Measurements from ENCODE around the gene DNAJB14.

Gene DNAJB14

DNA sequence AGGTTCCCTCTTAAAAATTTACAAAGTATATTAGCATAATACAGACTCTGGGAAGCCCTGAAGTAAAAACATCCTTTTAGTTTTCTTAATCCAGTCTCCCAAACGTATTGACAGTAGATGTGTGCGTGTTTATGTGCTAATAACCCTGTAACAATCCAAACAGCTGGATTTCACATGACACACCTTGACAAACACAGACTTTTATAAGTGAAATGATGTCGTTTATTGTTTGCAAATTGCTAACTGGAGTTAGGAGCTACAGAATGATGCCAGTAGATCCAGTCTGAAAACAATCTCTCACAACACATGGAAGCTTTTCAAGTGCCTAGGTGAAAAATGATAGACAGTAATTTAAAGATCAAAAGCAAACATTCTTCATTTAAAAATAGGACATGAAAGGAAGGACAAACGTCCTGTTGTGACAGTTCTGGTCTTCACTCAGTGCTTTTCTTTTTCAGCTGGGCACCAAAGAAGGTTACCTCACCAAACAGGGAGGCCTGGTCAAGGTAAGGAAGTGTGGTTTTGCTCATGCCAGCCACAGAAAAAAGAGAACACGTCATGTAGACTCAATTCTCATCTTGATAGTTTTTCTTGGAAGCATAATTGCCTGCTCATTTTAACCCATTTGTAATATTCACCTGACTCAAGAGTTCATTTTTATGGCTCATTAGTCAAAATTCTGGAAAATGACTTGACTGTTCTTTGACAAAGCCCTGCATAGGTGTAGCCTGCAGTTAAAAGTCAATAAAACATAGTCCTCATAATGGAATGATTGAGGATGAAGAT lies 85.1 kb downstream of the DNAJB14 start:
- peak; percentile 75 to 81 for ATAC-seq

DNA sequence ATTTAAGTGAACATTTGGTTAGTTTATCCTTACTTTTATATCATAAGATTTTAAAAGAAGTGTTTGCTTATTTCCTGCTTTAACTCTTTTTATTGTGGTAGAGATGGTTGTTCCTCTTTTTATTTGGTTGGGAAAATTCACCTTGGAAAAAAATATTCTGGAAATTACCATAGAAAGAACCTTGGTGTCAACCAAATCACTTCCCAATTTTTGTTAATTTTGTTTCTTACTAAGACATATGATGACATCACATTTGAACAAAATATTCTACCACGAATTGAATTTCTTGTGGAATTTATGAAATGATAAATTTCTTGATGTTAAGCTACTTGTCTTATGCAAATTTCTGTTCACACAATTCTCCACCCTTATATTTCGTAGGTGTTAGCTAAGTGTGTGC lies 85.9 kb downstream of the DNAJB14 start:
- ATAC-seq, result no peak

DNA sequence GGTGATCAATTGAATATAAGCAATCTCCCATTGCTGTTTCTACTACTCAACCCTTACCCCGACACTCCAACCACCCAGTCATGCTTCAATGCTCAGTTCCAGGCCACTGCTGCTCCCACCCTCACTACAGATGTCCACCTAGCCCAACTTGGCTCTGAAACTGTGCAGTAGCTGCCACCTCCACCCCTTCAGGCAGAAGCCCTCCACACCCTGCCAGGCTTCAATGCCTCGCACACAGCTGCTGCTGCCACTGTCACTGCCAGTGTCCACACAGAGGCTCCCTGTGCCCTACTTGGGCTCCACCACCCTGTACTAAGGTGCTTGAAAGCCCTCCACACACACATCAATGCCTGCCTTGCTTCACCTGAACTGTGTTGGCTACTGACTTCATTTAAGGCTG lies 86.8 kb downstream of the DNAJB14 start:
- no peak for ATAC-seq

DNA sequence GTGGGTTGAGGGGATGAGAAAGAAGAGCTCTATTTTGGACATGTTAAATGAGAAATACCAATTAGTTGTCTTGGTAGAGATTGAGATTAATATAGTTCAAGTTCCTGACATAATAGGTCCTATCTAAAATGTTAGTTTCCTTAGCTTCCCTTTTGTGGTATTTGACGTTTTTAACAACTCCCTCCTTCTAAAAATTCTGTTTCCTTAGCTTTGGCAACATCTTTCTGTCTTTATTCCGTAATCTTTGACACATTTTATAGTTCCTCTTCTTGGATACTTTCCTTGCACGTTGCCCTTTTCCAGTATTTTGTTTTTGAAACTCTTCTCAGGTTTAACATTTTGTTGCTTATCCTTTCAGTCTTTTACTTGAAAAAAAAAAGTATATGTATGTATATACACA lies 89.1 kb downstream of the DNAJB14 start:
- ATAC-seq, result no peak

DNA sequence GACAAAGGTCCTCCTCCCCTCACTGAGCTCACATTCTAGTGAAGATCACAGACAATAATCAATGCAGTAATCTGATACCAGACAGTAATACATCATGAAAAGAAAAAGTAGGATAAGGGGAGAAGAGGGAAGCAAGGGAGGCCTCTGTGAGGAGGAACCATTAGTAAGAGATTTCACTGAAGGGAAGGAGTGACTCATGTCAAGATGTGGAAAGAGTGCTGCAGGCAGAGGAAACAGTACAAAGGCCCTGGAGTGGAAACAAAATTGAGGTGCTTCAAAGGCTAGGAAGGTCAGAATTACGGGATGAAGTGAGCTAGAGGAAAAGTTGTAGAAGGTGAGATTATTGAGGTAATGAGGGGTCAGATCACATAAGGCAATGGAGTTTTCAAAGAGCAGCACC lies 90.3 kb downstream of the DNAJB14 start:
- peak; percentile 33 to 53 for ATAC-seq

DNA sequence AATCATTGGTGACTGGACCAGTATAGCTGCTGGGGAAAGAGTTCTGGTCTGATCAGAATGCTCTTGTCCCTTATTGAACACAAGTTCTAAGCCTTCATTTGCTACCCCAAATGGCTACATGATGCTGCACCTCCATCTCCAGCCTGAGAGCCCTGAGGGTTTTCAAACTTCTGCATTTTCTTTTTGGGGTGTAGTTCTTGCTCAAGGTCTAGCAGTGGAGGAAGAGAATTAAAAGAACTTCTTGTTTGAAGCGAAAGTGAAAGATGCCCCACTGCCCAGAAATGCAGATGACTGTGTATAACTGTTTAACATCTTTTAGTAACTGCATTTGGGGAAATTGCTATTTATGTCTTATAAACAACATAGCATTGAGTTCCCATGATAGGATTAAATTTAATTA lies 90.7 kb downstream of the DNAJB14 start:
- peak; percentile 15 to 17 for ATAC-seq

DNA sequence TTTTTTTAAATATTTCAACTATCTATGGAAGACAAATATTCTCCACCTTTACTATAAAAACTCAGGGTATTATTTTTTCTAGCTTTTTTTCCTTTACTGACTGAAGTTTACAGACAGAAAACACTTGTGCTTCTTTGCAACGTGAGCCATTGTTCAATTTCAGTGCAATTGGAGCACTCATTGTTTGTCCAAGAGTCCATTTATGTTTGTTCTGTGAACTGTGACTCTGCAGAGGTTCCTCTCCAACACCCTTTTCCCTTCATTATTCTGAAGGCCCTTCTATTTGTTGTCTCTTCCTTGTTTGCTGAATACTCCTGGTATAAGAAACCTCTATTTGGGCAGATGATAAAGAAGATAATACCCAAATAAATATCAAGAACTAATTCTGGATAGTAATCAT lies 92.4 kb downstream of the DNAJB14 start:
- ATAC-seq, result no peak

DNA sequence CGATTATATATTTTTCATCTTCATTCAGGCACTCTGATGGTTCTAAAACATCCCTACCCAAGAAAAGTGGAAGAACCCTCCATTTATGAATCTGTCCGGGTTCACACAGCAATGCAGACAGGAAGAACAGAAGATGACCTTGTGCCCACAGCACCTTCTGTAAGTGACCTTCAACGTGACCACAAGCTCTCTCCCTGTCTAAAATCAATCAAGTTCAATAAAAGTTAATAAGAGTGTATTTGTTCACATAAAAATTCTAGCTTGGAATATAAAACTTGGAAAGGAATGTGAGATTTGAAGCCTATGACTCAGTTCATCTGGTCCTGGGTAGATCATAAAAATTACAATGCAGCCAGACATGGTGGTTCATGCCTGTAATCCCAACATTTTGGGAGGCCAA lies 93.2 kb downstream of the DNAJB14 start:
- no peak for ATAC-seq

DNA sequence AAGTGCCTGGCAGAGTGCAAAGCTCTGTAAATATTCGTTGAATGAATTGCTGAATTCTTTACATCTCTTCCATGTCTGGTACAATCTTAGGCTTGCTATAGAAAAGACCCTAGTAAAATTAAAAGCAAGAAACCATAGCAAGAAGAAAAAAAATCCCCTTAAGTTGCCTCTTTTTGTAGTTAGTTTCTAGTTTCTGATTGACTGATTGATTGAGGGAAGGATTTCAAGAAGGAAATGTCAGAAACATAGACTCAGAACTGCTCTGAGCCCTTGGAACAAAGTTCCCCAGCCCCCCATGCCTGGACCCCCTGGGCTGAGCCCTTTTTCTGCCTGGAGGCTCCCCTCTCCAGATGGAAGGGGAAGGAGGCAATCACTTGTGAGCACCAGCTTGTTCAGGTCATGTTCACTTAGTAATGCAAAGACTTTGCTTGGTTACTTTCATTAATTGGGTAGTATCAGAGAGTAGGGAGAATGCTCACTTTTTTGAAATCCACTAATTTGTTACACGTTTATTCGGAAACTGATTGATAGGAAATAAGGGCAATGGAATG lies 94.1 kb downstream of the DNAJB14 start:
- ATAC-seq, result no peak

DNA sequence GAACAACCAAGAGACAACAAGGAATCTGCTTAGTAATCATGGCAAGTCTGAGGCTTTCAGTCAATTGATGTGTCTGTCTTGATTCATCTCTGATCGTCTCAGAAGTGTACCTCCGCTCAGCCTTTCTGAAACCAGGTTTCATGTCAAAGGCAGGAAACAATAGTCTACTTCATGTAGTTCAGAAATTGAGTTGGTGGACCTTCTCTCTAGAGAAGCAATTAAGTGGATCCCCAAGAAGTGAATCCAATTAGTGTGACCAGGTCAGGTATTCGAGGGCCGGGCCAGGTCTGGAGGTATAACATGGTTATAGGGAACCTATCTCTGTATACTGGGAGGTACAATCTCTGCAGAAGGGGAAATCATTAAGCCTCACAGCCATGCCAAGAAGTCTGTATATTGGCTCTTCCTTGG lies 97.8 kb downstream of the DNAJB14 start:
- peak; percentile 57 to 62 for ATAC-seq

DNA sequence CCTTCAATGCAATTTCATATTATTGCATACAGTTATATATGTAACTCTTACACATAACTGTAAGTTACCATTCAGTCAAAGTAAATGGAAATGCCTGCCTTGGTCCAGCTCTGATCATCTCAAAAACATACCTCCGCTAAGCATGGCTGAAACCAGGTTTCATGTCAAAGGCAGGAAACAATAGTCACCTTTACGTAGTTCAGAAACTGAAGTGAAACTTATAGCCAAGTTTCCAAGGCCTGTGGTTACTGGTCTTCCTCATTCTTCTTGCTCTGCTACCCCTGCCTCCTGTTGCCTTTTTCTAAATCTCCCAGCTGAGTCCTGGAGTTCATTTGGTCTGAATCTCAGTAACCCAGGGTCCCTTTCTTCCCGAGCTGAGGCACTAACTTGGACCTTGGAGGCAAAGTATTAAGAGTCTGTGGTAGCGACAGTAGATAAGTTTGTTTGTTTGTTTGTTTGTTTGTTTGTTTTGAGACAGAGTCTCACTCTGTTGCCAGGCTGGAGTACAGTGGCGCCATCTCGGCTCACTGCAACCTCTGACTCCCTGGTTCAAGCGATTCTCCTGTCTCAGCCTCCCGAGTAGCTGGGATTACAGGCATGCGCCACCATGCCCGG lies 98.9 kb downstream of the DNAJB14 start:
- ATAC-seq, result peak; percentile 17 to 21

DNA sequence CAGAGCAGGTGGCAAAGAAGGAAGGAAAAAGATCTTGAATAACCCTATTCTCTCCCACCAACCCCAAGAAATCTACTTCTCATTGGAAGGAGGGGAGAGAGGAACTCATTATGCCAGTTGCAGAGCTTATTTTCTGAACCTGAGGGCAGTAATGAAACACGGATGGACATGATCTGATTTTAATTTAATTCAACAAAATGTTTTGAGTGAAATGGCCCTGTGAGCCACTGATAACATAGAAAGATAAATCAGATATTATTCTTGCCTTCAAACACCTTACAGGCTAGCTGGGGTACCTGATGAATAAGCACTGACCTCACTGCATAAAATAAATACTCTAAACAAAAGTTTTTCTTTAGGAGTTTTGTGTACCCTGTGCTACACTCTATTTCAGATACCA lies 99.5 kb downstream of the DNAJB14 start:
- no peak for ATAC-seq
